Measurements from ENCODE around the gene VPS8.

The VPS8 gene

DNA sequence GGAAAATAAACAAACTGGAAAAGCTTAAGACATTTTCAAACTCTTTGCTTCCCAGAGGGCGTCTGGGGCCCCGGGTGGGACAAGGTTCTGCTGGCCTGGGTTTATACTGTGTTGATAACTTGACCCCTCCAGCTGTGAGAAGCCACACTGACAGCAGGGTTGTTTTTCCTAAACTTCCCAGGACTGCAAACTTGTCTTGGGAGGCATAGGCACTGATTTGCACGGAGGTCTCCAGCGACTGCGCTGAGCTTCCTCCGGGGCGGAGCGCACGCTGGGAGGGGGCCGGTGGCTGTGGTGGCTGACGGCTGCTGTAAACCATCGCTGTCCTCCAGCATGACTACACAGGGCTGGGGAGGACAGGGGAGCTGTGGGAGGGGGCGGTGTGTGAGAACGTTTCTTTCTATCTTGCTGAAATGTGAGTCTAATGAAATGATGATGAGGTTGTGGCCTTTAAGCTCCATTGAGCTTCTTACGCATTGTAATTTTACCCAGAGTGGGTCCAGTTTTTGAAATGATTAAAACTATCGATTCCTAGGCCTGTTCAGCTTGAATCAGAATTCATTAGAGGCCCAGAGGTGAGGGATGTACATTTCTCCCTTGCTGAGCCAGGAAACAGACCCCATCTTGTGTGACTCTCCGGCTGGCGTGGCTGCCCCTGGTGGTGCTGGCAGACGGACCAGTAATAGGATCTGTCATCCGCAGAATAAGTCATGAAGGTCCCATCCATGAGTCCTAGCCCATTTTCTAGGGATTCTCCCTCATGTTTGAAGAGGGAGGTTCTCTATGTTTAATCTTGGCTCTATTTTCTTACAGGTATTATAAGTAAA is 40.5 kb upstream of the VPS8 start:
- no peak overlapping the region for H3K4me3 ChIP-seq (ENCODE audit: low read depth, low read length)
- H3K9me3 ChIP-seq (ENCODE audit: control insufficient read depth, insufficient read depth, low read length), result no peaks in the 10 kb centered on the region
- no peaks in the 10 kb centered on the region for H3K27me3 ChIP-seq (ENCODE audit: control insufficient read depth, insufficient read depth, low read length)
- H3K4me1 ChIP-seq (ENCODE audit: control insufficient read depth, insufficient read depth, low read length), result peaks cover 17% of the 10 kb centered on the region
- H3K9ac ChIP-seq (ENCODE audit: low read depth, low read length), result no peak overlapping the region
- H3K27ac ChIP-seq (ENCODE audit: low read depth, low read length), result no peak overlapping the region
- no peaks in the 10 kb centered on the region for H3K36me3 ChIP-seq (ENCODE audit: control insufficient read depth, insufficient read depth, low read length)

DNA sequence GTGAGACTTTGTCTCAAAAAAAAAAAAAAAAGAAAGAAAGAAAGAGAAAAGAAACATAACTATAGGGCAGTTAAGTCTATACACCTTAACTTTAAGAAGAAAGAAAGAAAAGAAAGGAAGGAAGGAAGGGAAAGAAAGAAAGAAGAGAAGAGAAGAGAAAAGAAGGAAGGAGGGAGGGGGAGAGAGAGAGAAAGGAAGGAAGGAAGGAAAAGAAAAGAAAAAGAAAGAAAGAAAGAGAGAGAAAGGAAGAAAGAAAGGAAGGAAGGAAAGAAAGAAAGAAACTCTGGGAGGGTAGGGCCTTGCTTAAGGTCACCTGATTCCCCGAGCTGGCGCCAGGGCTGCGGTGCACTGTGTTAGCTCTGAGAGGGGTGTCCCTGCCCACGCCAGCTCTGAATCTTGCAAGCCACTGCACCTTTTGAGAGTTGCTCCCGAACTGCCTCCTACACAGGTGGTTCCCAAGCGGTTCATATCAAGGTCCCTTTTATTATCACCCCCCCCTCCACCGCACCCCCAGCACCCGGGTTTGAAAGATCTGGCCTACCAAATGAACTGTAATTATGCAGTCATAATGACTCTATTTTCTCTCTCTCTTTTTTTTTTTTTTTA is 39.2 kb upstream of the VPS8 start:
- Histone ChIP-seq H3K9me3 (ENCODE audit: control insufficient read depth, insufficient read depth, low read length) (no peaks in the 10 kb centered on the region), H3K4me1 (ENCODE audit: control insufficient read depth, insufficient read depth, low read length) (peaks cover 13% of the 10 kb centered on the region), H3K27ac (ENCODE audit: low read depth, low read length) (no peak overlapping the region), H3K27me3 (ENCODE audit: control insufficient read depth, insufficient read depth, low read length) (no peaks in the 10 kb centered on the region; the same call in 1 of the 2 replicates), H3K9ac (ENCODE audit: low read depth, low read length) (no peak overlapping the region), H3K36me3 (ENCODE audit: control insufficient read depth, insufficient read depth, low read length) (no peaks in the 10 kb centered on the region), H3K4me3 (ENCODE audit: low read depth, low read length) (no peak overlapping the region)

DNA sequence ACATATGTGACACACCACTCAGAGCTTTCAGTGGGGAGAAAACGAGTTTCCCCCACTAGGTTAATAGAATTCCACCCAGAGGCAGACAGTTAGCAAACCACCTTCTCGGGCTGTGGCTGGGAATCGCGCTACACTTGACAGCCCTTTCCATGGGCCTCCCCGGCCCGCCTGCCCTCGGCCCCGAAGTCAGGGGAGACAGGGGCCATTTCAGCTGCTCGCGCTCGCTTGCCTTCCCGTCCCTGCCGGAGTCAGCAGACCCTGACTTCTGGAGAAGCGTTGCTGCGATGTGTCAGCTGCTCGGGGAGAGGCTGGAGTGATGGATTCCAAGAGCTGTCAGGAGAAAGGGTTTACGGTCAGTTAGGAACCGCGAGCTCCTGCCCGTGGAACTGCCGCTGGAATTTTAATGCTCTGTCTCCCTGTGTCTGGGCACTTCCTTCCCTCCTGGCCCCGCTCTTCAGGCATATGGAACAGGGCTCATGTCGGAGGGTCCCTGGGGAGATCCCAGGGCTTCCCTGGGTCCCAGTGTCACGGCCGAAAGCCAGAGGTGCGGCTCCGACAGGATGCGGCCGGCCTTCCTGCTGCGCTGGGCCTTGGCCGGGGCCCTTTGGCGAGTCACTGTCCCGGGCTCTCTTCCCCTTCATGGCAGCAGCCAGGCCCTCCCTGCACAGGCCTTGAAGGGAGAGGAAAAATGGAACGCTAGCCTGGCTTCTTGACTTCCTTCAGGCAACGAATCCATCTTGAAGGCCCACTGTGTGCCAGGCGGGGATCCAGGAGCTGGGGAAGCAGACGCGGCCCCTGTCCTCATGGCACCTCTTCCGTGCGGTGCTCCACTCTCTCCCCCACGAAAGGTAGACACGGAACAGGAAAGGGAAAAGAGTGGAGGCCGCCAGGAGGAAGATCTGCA is 38.4 kb upstream of the VPS8 start:
- peaks cover 13% of the 10 kb centered on the region for H3K4me1 ChIP-seq (ENCODE audit: control insufficient read depth, insufficient read depth, low read length)
- peaks cover 1% of the 10 kb centered on the region; the same call in 1 of the 2 replicates for H3K27me3 ChIP-seq (ENCODE audit: control insufficient read depth, insufficient read depth, low read length)
- no peak overlapping the region for H3K4me3 ChIP-seq (ENCODE audit: low read depth, low read length)
- H3K9me3 ChIP-seq (ENCODE audit: control insufficient read depth, insufficient read depth, low read length), result no peaks in the 10 kb centered on the region
- no peak overlapping the region for H3K9ac ChIP-seq (ENCODE audit: low read depth, low read length)
- no peak overlapping the region for H3K27ac ChIP-seq (ENCODE audit: low read depth, low read length)
- no peaks in the 10 kb centered on the region for H3K36me3 ChIP-seq (ENCODE audit: control insufficient read depth, insufficient read depth, low read length)

DNA sequence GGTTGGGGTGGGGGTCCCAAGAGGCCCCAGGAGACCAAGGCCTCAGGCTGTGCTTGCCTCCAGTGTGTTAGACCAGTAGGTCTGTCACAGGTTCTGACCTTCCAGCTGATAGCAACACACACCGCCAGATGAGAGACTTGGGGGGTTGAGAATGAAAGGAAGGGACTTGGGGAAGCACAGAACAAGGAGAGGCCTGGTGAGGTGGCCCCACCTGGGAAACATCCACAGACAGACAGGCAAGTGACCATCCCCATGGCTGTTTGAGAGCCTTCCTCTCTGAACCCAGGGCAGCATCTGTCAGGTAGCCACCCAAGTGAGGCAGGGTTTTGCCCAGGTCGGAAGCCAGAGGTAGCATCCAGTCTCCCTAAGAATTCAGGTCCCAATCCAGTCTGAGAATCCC is 35.0 kb upstream of the VPS8 start:
- H3K27me3 ChIP-seq (ENCODE audit: control insufficient read depth, insufficient read depth, low read length), result peaks cover 4% of the 10 kb centered on the region; the same call in 1 of the 2 replicates
- H3K9me3 ChIP-seq (ENCODE audit: control insufficient read depth, insufficient read depth, low read length), result no peaks in the 10 kb centered on the region
- peaks cover 7% of the 10 kb centered on the region; the same call in 1 of the 2 replicates for H3K4me1 ChIP-seq (ENCODE audit: control insufficient read depth, insufficient read depth, low read length)
- no peaks in the 10 kb centered on the region for H3K36me3 ChIP-seq (ENCODE audit: control insufficient read depth, insufficient read depth, low read length)
- H3K27ac ChIP-seq (ENCODE audit: low read depth, low read length), result no peak overlapping the region
- H3K9ac ChIP-seq (ENCODE audit: low read depth, low read length), result no peak overlapping the region
- no peak overlapping the region for H3K4me3 ChIP-seq (ENCODE audit: low read depth, low read length)

DNA sequence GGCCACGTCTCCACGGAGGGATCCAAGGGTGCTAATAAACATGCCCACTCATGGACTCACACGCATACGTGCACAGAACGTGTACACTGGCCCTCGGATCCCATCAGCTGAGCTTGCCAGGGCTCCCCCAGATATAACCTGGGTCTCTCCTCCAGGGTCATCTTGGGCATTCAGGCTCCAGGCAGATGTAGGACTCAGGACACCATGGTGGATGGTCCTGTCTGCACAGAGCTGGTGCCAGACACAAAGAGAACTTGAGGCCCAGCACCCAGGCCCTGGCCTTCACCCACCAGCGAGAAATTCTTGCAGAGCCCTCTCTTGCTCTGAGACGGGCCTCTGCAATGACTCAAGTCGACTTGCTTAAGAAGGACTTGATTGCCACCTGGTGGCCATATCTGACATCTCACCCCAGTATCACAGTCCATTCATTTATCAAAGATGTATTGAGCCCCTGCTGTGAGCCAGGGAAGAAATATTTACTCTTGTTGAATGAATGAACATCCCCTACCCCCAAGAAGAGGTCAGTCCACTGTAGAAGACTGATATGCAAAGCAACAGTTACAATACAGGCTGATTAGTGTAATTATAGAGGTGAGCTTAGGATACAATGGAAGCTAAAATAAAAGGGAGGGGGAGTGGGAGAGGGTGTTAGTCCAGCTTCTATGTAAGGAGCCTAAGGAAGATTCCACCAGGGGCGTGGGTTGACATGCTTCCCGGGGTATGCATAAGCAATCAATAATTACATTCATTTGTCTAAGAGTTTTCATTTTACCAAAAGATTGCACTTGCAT is 34.2 kb upstream of the VPS8 start:
- H3K4me1 ChIP-seq (ENCODE audit: control insufficient read depth, insufficient read depth, low read length), result peaks cover 7% of the 10 kb centered on the region; the same call in 1 of the 2 replicates
- H3K36me3 ChIP-seq (ENCODE audit: control insufficient read depth, insufficient read depth, low read length), result no peaks in the 10 kb centered on the region
- no peaks in the 10 kb centered on the region for H3K9me3 ChIP-seq (ENCODE audit: control insufficient read depth, insufficient read depth, low read length)
- no peak overlapping the region for H3K4me3 ChIP-seq (ENCODE audit: low read depth, low read length)
- peaks cover 4% of the 10 kb centered on the region; the same call in 1 of the 2 replicates for H3K27me3 ChIP-seq (ENCODE audit: control insufficient read depth, insufficient read depth, low read length)
- no peak overlapping the region for H3K27ac ChIP-seq (ENCODE audit: low read depth, low read length)
- no peak overlapping the region for H3K9ac ChIP-seq (ENCODE audit: low read depth, low read length)

DNA sequence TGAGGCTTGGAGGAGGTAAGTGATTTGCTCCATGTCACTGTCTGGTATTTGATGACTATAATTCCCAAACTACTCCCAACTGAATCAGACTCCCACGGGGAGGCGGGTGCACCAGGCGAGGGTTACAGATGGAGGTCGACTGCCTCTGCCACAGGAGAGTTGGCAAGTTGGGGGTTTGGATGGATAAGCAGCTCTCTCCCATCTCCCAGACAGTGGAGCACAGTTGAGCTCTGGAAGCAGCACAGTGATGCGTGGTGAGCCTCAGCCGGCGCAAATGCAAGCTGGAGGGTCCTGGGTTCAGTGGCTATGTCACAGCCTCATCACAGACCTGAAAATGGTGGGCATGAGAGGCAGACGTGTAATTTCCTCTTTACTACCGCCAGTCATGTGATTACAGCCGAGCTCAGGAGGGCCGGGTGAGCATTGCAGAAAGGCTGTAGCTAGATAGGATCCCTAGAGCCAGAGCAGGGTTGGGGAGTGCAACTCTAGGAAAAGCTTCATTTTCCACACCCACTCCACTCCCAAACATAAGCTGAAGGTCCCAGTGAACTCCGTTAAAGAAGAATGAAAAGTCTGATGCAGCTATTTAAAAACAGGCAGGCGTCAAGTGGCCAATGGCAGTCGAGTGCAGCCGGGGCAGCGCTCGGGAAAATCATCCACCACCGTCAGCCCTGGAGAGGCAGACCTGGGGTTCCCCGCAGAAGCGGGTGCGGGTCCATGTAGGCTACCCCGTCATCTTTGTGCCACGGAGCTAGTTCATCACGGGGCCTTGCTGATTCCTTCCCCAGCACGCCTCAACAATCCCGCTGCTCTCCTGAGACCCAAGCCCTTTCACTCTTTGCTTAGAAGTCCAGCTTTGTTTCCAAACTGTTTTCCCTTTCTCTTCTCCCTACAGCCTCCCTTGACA is 33.3 kb upstream of the VPS8 start:
- no peak overlapping the region for H3K9ac ChIP-seq (ENCODE audit: low read depth, low read length)
- H3K4me3 ChIP-seq (ENCODE audit: low read depth, low read length), result no peak overlapping the region
- H3K9me3 ChIP-seq (ENCODE audit: control insufficient read depth, insufficient read depth, low read length), result no peaks in the 10 kb centered on the region

DNA sequence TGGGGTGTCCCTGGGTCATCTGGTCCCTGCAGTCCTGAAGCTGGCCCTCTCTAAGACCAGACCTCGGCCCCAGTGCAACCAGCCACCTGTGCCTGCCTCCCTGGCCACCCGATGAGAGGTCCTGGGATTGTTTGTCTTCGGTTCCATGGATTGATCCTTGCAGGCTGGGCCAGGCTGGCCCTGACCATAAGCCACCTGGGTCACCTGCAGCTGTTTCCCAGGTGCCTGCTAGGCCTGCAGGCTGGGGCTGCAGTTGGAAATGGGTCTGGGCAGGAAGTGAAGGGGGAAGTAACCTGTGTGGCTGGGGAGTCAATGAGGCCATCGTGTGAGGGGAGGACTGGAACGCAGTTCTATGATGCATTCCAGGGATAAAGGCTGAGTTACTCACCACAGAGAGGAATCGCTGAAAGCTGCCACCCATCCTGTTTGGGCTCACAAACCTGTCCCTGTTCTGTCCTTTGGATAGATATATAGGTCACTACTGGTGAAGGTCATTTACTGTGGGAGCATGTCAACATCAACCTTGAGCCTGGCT is 30.9 kb upstream of the VPS8 start:
- Histone ChIP-seq H3K4me3 (ENCODE audit: low read depth, low read length) (no peak overlapping the region), H3K27ac (ENCODE audit: low read depth, low read length) (no peak overlapping the region), H3K4me1 (ENCODE audit: control insufficient read depth, insufficient read depth, low read length) (peaks cover 7% of the 10 kb centered on the region; the same call in 1 of the 2 replicates), H3K9me3 (ENCODE audit: control insufficient read depth, insufficient read depth, low read length) (no peaks in the 10 kb centered on the region), H3K36me3 (ENCODE audit: control insufficient read depth, insufficient read depth, low read length) (no peaks in the 10 kb centered on the region), H3K27me3 (ENCODE audit: control insufficient read depth, insufficient read depth, low read length) (peaks cover 4% of the 10 kb centered on the region; the same call in 1 of the 2 replicates), H3K9ac (ENCODE audit: low read depth, low read length) (no peak overlapping the region)

More for the DNA sequence above, 33.3 kb upstream of the VPS8 start:
- Histone ChIP-seq H3K4me1 (ENCODE audit: control insufficient read depth, insufficient read depth, low read length) (peaks cover 7% of the 10 kb centered on the region; the same call in 1 of the 2 replicates), H3K27ac (ENCODE audit: low read depth, low read length) (no peak overlapping the region), H3K36me3 (ENCODE audit: control insufficient read depth, insufficient read depth, low read length) (no peaks in the 10 kb centered on the region), H3K27me3 (ENCODE audit: control insufficient read depth, insufficient read depth, low read length) (peaks cover 4% of the 10 kb centered on the region; the same call in 1 of the 2 replicates)

DNA sequence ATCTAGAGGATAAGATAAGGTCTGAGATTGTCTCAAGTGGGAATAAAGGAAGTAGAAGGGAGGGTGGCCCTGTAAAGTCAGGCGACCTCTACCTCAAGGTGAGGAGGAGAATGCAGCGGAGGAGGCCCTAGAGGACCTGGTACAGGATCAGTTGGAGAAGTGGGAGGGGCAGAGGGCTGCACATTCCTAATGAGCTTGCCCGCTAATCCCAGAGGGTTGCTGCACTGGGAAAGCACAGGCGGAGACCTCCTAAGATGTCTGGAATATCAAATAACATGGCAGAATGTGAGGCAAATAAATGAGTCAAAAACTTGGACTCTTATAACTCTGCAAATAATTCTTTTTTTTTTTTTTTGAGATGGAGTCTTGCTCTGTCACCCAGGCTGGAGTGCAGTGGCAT is 30.2 kb upstream of the VPS8 start:
- H3K9ac ChIP-seq (ENCODE audit: low read depth, low read length), result no peak overlapping the region
- H3K36me3 ChIP-seq (ENCODE audit: control insufficient read depth, insufficient read depth, low read length), result no peaks in the 10 kb centered on the region
- H3K4me1 ChIP-seq (ENCODE audit: control insufficient read depth, insufficient read depth, low read length), result 0 out of 2 replicates have a peak, but pooled peaks cover 6% of the 10 kb centered on the region
- no peak overlapping the region for H3K27ac ChIP-seq (ENCODE audit: low read depth, low read length)
- H3K4me3 ChIP-seq (ENCODE audit: low read depth, low read length), result no peak overlapping the region
- H3K9me3 ChIP-seq (ENCODE audit: control insufficient read depth, insufficient read depth, low read length), result no peaks in the 10 kb centered on the region
- peaks cover 4% of the 10 kb centered on the region; the same call in 1 of the 2 replicates for H3K27me3 ChIP-seq (ENCODE audit: control insufficient read depth, insufficient read depth, low read length)

DNA sequence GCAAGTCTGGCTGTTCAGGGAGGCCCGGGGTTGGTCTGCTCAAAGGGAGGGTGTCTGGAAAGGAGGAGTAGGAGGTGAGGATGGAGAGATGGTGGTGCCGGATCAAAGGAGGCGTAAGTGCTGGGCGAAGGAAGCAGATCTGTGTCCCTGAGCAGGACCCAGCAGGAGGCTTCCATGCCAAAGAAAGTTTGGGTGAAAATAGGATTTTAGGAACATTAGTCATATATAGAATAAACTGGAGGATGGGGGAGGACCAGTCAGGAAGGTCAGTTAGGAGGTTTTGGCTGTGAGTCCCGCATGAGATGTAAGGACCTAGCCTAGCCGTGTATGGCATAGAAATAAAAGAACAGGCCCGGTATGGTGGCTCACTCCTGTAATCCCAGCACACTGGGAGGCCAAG is 28.6 kb upstream of the VPS8 start:
- no peaks in the 10 kb centered on the region for H3K9me3 ChIP-seq (ENCODE audit: control insufficient read depth, insufficient read depth, low read length)
- 0 out of 2 replicates have a peak, but pooled peaks cover 6% of the 10 kb centered on the region for H3K4me1 ChIP-seq (ENCODE audit: control insufficient read depth, insufficient read depth, low read length)
- no peak overlapping the region for H3K4me3 ChIP-seq (ENCODE audit: low read depth, low read length)
- no peak overlapping the region for H3K9ac ChIP-seq (ENCODE audit: low read depth, low read length)
- H3K27me3 ChIP-seq (ENCODE audit: control insufficient read depth, insufficient read depth, low read length), result peaks cover 4% of the 10 kb centered on the region; the same call in 1 of the 2 replicates
- no peak overlapping the region for H3K27ac ChIP-seq (ENCODE audit: low read depth, low read length)
- H3K36me3 ChIP-seq (ENCODE audit: control insufficient read depth, insufficient read depth, low read length), result no peaks in the 10 kb centered on the region

Measured in HUES48 (cell line).